ENCODE measurements around the gene THRB.

Gene THRB

GRCh38 chr3:24485511-24485910 lies 9.1 kb downstream of the THRB start:
- in situ Hi-C loops (cut with MboI; ENCODE audit: low sequenced_read_pairs, unreplicated experiment), result loop anchor here (25.0 kb wide), 1 partner anchor 498 kb away; no protein-coding TSS in a partner anchor
- DNase-seq (ENCODE audit: low spot score), result no peak
- no peak for TF ChIP-seq CTCF (IDR thresholded peaks at IDR 0.05; ENCODE audit: borderline replicate concordance, control extremely low read depth, extremely low read depth, insufficient read depth, missing control alignments)

- no peak for DNase-seq (ENCODE audit: low spot score)
- no peak for TF ChIP-seq CTCF (IDR thresholded peaks at IDR 0.05; ENCODE audit: borderline replicate concordance, control extremely low read depth, extremely low read depth, insufficient read depth, missing control alignments)
- in situ Hi-C loops (cut with MboI; ENCODE audit: low sequenced_read_pairs, unreplicated experiment), result loop anchor here (25.0 kb wide), 1 partner anchor 497 kb away; no protein-coding TSS in a partner anchor
Observed at GRCh38 chr3:24483873-24484272, 10.8 kb downstream of the THRB start.

GRCh38 chr3:24482096-24482705 lies 12.4 kb downstream of the THRB start:
- no peak for TF ChIP-seq CTCF (IDR thresholded peaks at IDR 0.05; ENCODE audit: borderline replicate concordance, control extremely low read depth, extremely low read depth, insufficient read depth, missing control alignments)
- in situ Hi-C loops (cut with MboI; ENCODE audit: low sequenced_read_pairs, unreplicated experiment), result loop anchor here (25.0 kb wide), 1 partner anchor 495 kb away; no protein-coding TSS in a partner anchor
- DNase-seq (ENCODE audit: low spot score), result no peak

GRCh38 chr3:24481193-24481592 lies 13.5 kb downstream of the THRB start:
- in situ Hi-C loops (cut with MboI; ENCODE audit: low sequenced_read_pairs, unreplicated experiment), result loop anchor here (25.0 kb wide), 1 partner anchor 494 kb away; no protein-coding TSS in a partner anchor
- no peak for TF ChIP-seq CTCF (IDR thresholded peaks at IDR 0.05; ENCODE audit: borderline replicate concordance, control extremely low read depth, extremely low read depth, insufficient read depth, missing control alignments)
- no peak for DNase-seq (ENCODE audit: low spot score)

GRCh38 chr3:24480497-24480896 lies 14.2 kb downstream of the THRB start:
- no peak for TF ChIP-seq CTCF (IDR thresholded peaks at IDR 0.05; ENCODE audit: borderline replicate concordance, control extremely low read depth, extremely low read depth, insufficient read depth, missing control alignments)
- in situ Hi-C loops (cut with MboI; ENCODE audit: low sequenced_read_pairs, unreplicated experiment), result loop anchor here (25.0 kb wide), 1 partner anchor 493 kb away; no protein-coding TSS in a partner anchor
- no peak for DNase-seq (ENCODE audit: low spot score)

- DNase-seq (ENCODE audit: low spot score), result no peak
- in situ Hi-C loops (cut with MboI; ENCODE audit: low sequenced_read_pairs, unreplicated experiment), result loop anchor here (25.0 kb wide), 1 partner anchor 493 kb away; no protein-coding TSS in a partner anchor
Observed at GRCh38 chr3:24479816-24480215, 14.8 kb downstream of the THRB start.

More at GRCh38 chr3:24479816-24480215, 14.8 kb downstream of the THRB start:
- TF ChIP-seq CTCF (IDR thresholded peaks at IDR 0.05; ENCODE audit: borderline replicate concordance, control extremely low read depth, extremely low read depth, insufficient read depth, missing control alignments), result no peak

All from GM13976 (cell line).